Esophagus muscularis mucosa (tissue), 4 donors: ENCODE data around the gene BORCS5. TPM values are rescaled to one million over a fixed set of nuclear protein-coding genes. Genes with fewer than 3 reads are reported as not detected.

Experiments
- DNase-seq: peaks from one replicate; pipeline ENCODE4 v3.0.0-alpha.2; 2017; ENCODE audit errors: extremely low spot score
- H3K27ac ChIP-seq, 4 donors: fragments of 200-600 bp; sonication (generic); replicated peaks in 1 of 4; 1 replicate in 3 of 4; 2 replicates in 1 of 4; pipeline ENCODE4 v1.5.1; 2016 to 2019; ENCODE audit warnings: mild to moderate bottlenecking in 1 of 4
- H3K27me3 ChIP-seq, 4 donors: fragments of 200-600 bp; sonication (generic); one replicate each; pipeline versions ENCODE4 v1.5.1 to v1.6.0; 2016 to 2019
- H3K36me3 ChIP-seq, 4 donors: fragments of 200-600 bp; sonication (generic); one replicate each; pipeline ENCODE4 v1.5.1; 2016 to 2019
- H3K4me1 ChIP-seq, 4 donors: fragments of 200-600 bp; sonication (generic); one replicate each; pipeline ENCODE4 v1.5.1; 2016 to 2019
- H3K4me3 ChIP-seq, 4 donors: fragments of 200-600 bp; sonication (generic); 1 replicate in 2 of 4; 2 replicates in 2 of 4; pipeline ENCODE4 v1.5.1; 2016 to 2019; ENCODE audit warnings: mild to moderate bottlenecking in 4 of 4, moderate library complexity in 1 of 4
- H3K9me3 ChIP-seq, 4 donors: fragments of 200-600 bp; sonication (generic); 1 replicate in 3 of 4; 2 replicates in 1 of 4; pipeline ENCODE4 v1.5.1; 2016 to 2019
- EP300 ChIP-seq: sonication (generic); formaldehyde crosslinking; IDR thresholded peaks from one replicate; pipeline ENCODE4 v1.6.1; 2017; ENCODE audit warnings: antibody characterized with exemption
- POLR2A ChIP-seq: fragments of 450-650 bp; IDR thresholded peaks from one replicate; pipeline ENCODE4 v1.6.1; 2017; ENCODE audit warnings: antibody characterized with exemption, moderate library complexity, mild to moderate bottlenecking, low read depth
- POLR2AphosphoS5 ChIP-seq, 2 donors: sonication (generic); formaldehyde crosslinking; IDR thresholded peaks; one replicate each; pipeline ENCODE4 v1.6.1; 2017; ENCODE audit warnings: antibody characterized with exemption in 2 of 2
- WGBS: methylation state at CpG from one replicate; pipeline ENCODE4 v1.1.5; 2018; 5-methylcytosine and 5-hydroxymethylcytosine counted together
- intact Hi-C: fragments of 100-400 bp; cut with DNase I; formaldehyde crosslinking; loops from one replicate; pipeline ENCODE4 v1.15.1; 2023
- total RNA-seq, 4 donors: library from RNA; depleted of rRNA; stranded (reverse); fragments of >200 nt; gene quantifications; one replicate each; pipeline versions ENCODE4 v1.1.0 to v1.2.1, GENCODE V29; 2016
- TF ChIP-seq, protein P1 (sequence below), 3 experiments: fragments of 200-600 bp in 2 of 3; fragments of 450-650 bp in 1 of 3; sonication (generic) in 2 of 3; IDR thresholded peaks; one replicate each; pipeline ENCODE4 v1.5.1; 2017 to 2019; ENCODE audit warnings: antibody characterized with exemption in 3 of 3, mild to moderate bottlenecking in 2 of 3, moderate library complexity in 1 of 3

BORCS5 gene
- total RNA-seq, 4 donors from 2014 or later: 16.5 to 25.0 (median 19.0) TPM

DNA sequence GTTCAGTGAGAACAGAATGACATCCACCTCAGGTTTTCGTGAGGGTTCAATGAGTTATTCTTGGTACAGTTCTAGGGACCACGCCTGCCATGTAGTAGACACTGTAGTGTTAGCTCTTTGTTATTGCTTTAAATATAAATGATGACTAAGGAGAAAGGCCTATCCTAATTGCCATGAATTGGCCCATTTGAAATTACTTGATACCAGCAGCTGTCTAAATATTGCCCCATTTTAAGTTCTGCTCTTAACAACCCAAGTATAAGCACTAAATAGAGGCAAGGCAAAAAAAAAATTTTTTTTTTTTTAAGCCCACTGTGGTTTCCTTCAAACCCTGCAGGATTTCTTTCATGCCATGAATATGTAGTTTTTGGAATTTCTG is 84.5 kb downstream of the BORCS5 start:
- intact Hi-C loops: no loop called here
- Histone ChIP-seq H3K4me1 (peaks cover 19 to 29% (median 28%) of the 10 kb centered on the region in 4 donors), H3K36me3 (peaks cover 0 to 2% (median 0%) of the 10 kb centered on the region in 4 donors), H3K27ac (peak overlapping the region in 2 of 4 donors; percentile 64 to 75), H3K4me3 (no peak overlapping the region), H3K27me3 (no peaks in the 10 kb centered on the region), H3K9me3 (no peaks in the 10 kb centered on the region)
- WGBS: 89% methylated on average over 2 of the region's 2 CpGs
- DNase-seq: no peak
- TF ChIP-seq, protein P1, sequence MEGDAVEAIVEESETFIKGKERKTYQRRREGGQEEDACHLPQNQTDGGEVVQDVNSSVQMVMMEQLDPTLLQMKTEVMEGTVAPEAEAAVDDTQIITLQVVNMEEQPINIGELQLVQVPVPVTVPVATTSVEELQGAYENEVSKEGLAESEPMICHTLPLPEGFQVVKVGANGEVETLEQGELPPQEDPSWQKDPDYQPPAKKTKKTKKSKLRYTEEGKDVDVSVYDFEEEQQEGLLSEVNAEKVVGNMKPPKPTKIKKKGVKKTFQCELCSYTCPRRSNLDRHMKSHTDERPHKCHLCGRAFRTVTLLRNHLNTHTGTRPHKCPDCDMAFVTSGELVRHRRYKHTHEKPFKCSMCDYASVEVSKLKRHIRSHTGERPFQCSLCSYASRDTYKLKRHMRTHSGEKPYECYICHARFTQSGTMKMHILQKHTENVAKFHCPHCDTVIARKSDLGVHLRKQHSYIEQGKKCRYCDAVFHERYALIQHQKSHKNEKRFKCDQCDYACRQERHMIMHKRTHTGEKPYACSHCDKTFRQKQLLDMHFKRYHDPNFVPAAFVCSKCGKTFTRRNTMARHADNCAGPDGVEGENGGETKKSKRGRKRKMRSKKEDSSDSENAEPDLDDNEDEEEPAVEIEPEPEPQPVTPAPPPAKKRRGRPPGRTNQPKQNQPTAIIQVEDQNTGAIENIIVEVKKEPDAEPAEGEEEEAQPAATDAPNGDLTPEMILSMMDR (IDR thresholded peaks at IDR 0.05): no peak
- no peak for TF ChIP-seq POLR2A
- TF ChIP-seq POLR2AphosphoS5 (IDR thresholded peaks at IDR 0.05): no peak
- TF ChIP-seq EP300: no peak

- no peak for DNase-seq
- H3K36me3 ChIP-seq: no peaks in the 10 kb centered on the region
- intact Hi-C loops: no loop called here
- TF ChIP-seq EP300 (no peak), POLR2A (no peak), POLR2AphosphoS5 (IDR thresholded peaks at IDR 0.05) (no peak)
- TF ChIP-seq, protein P1 (IDR thresholded peaks at IDR 0.05): no peak
- H3K4me3 ChIP-seq: no peak overlapping the region
- peak overlapping the region; percentile 64 to 75 (median 70) for H3K27ac ChIP-seq
- WGBS: 77% methylated on average over 4 of the region's 4 CpGs
- H3K9me3 ChIP-seq: no peaks in the 10 kb centered on the region
- H3K4me1 ChIP-seq: peaks cover 20 to 29% (median 28%) of the 10 kb centered on the region in 4 donors
- H3K27me3 ChIP-seq: no peaks in the 10 kb centered on the region
Observed at GRCh38 chr12:12441843-12442461, 85.1 kb downstream of the BORCS5 start.

DNA sequence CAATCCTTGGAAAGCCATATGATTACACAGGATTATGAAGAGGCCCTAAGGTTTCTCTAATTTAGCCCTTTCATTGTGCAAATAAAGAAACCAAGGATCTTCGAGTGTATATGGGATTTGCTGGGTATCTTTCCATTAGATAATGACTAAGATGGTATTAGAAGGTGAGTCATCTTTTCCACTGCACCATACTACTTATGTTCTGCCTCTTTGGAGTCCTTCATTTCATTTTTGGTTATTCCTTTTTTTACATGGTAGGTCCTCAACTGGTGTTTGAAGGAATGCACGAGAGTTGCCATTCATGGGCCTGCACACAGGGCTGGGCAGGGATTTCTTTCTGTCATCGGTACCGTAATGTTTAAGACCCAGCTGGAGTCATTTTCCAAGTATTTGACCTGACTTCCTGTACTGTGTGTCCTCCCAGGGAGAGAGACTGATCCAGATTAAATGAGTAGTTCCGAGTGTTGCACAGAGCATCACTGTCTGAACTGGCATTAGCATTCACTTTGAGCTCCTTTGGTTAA is 85.7 kb downstream of the BORCS5 start:
- 51% methylated on average over 5 of the region's 5 CpGs for WGBS
- intact Hi-C loops: no loop called here
- H3K36me3 ChIP-seq: no peaks in the 10 kb centered on the region

DNA sequence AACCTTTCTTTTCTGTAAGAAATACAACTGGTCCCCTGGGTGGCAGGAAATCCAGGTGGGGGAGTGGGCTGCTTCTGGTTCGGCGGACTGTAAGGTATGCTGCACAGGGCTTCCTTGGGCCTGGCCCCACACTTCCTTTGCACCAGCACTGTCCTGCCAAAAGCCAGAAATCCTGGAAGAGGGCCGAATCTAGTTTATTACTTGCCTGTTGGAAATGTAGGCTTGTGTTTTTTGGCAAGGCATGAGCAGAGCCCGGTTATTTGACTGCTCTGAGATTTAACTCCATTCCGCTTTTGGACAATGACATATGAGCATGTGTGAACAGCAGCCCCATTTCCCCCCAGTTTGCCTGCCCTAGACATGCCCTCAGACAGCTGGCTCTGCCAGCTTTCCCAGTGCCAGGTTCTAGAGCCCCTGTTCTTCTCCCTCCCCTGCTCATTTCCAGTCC is 86.6 kb downstream of the BORCS5 start:
- no peak for TF ChIP-seq POLR2A
- TF ChIP-seq POLR2AphosphoS5 (IDR thresholded peaks at IDR 0.05): peak; percentile 13 to 14
- TF ChIP-seq EP300: no peak
- H3K9me3 ChIP-seq: no peaks in the 10 kb centered on the region
- peaks cover 24 to 29% (median 28%) of the 10 kb centered on the region in 4 donors for H3K4me1 ChIP-seq
- 16% methylated on average over 4 of the region's 5 CpGs for WGBS
- peak overlapping the region; percentile 64 to 75 (median 70) for H3K27ac ChIP-seq
- DNase-seq: no peak
- H3K4me3 ChIP-seq: no peak overlapping the region
- intact Hi-C loops: no loop called here
- H3K27me3 ChIP-seq: no peaks in the 10 kb centered on the region
- H3K36me3 ChIP-seq: no peaks in the 10 kb centered on the region

More for the DNA sequence above, 85.7 kb downstream of the BORCS5 start:
- DNase-seq: no peak
- H3K27me3 ChIP-seq: no peaks in the 10 kb centered on the region
- peaks cover 24 to 29% (median 28%) of the 10 kb centered on the region in 4 donors for H3K4me1 ChIP-seq
- H3K27ac ChIP-seq: peak overlapping the region; percentile 64 to 75 (median 70)
- H3K9me3 ChIP-seq: no peaks in the 10 kb centered on the region
- TF ChIP-seq POLR2AphosphoS5 (IDR thresholded peaks at IDR 0.05) (peak in 1 of 2 donors; percentile 26), POLR2A (no peak), EP300 (no peak)
- TF ChIP-seq, protein P1 (IDR thresholded peaks at IDR 0.05): no peak
- H3K4me3 ChIP-seq: no peak overlapping the region

GRCh38 chr12:12445165-12445881 is 88.4 kb downstream of the BORCS5 start:
- H3K4me1 ChIP-seq: peaks cover 24 to 31% (median 29%) of the 10 kb centered on the region in 4 donors
- H3K9me3 ChIP-seq: no peaks in the 10 kb centered on the region
- 90% methylated on average over 4 of the region's 4 CpGs for WGBS
- no peaks in the 10 kb centered on the region for H3K27me3 ChIP-seq
- H3K27ac ChIP-seq: no peak overlapping the region
- intact Hi-C loops: no loop called here
- H3K4me3 ChIP-seq: no peak overlapping the region
- TF ChIP-seq POLR2A (no peak), EP300 (no peak), POLR2AphosphoS5 (IDR thresholded peaks at IDR 0.05) (no peak)
- TF ChIP-seq, protein P1 (IDR thresholded peaks at IDR 0.05): no peak
- no peak for DNase-seq
- no peaks in the 10 kb centered on the region for H3K36me3 ChIP-seq
